Measurements from ENCODE around the gene PROK2. TPM values are rescaled to one million over a fixed set of nuclear protein-coding genes. Genes with fewer than 3 reads are reported as not detected.

The PROK2 gene
- total RNA-seq, 1 experiment from 2014 or later = 1.4 TPM

DNA sequence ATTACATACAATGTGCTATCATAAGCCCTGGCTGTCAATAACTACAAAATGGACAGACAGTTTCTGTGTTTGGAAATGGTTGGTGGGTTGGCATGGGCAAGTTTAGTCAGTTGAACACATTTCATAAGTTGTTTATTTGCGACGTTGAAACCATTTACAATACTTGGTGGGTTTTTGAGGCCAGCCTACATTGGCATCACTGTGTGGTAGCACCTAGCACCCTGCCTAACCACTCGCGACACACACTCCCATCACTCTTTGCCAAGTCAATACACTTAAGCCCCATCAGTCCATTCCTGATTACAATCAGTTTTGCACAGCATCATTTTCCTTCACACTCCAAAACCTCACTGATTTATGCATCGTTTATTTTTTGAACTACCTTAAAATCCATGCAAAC is 13.8 kb downstream of the PROK2 start:
- no peaks in the 10 kb centered on the region for H4K20me1 ChIP-seq (ENCODE audit: control insufficient read depth, insufficient read depth, insufficient read length)
- Mint-ChIP-seq H3K27ac (no peak overlapping the region), H3K9me3 (no peaks in the 10 kb centered on the region), H3K4me1 (peaks cover 35 to 39% of the 10 kb centered on the region in 2 experiments), H3K27me3 (ENCODE audit: low read depth) (peaks cover 2% of the 10 kb centered on the region), H3K4me3 (no peak overlapping the region), H3K36me3 (ENCODE audit: insufficient read depth in 1 of 3, low read depth in 3 of 3) (no peaks in the 10 kb centered on the region)
- H3K14ac ChIP-seq (ENCODE audit: insufficient read depth, low read length) = no peak overlapping the region
- no peak overlapping the region for H3K27ac ChIP-seq (ENCODE audit: insufficient read length, low read depth, low read length)
- H4K8ac ChIP-seq (replicated peaks; ENCODE audit: insufficient read length, low read depth, low read length) = no peak overlapping the region
- H2BK120ac ChIP-seq (ENCODE audit: low read depth, low read length, poor library complexity, severe bottlenecking) = no peak overlapping the region
- no peak overlapping the region for H3K56ac ChIP-seq (ENCODE audit: insufficient read length, low read depth, low read length)
- no peak overlapping the region for H2BK5ac ChIP-seq (ENCODE audit: insufficient read length, low read length)
- no peaks in the 10 kb centered on the region for H3K9me3 ChIP-seq (ENCODE audit: control insufficient read depth, low read depth, low read length)
- WGBS (ENCODE audit: extremely low coverage, insufficient read length, low lambda C conversion rate) = no CpG with 5 or more reads among the region's 5 CpGs
- no peak overlapping the region for H2BK15ac ChIP-seq (ENCODE audit: low read depth, low read length)
- no peak overlapping the region for H4K91ac ChIP-seq (ENCODE audit: insufficient read length, low read depth, low read length)
- peaks cover 7% of the 10 kb centered on the region for H3K4me1 ChIP-seq (ENCODE audit: insufficient read depth, low read length)
- H3K23me2 ChIP-seq (ENCODE audit: insufficient read length, low read depth, low read length, poor library complexity, severe bottlenecking) = no peaks in the 10 kb centered on the region
- H3T11ph ChIP-seq (ENCODE audit: low read length) = no peak overlapping the region
- H2BK12ac ChIP-seq (ENCODE audit: insufficient read length, low read depth, low read length) = no peak overlapping the region
- TF ChIP-seq, protein P1, sequence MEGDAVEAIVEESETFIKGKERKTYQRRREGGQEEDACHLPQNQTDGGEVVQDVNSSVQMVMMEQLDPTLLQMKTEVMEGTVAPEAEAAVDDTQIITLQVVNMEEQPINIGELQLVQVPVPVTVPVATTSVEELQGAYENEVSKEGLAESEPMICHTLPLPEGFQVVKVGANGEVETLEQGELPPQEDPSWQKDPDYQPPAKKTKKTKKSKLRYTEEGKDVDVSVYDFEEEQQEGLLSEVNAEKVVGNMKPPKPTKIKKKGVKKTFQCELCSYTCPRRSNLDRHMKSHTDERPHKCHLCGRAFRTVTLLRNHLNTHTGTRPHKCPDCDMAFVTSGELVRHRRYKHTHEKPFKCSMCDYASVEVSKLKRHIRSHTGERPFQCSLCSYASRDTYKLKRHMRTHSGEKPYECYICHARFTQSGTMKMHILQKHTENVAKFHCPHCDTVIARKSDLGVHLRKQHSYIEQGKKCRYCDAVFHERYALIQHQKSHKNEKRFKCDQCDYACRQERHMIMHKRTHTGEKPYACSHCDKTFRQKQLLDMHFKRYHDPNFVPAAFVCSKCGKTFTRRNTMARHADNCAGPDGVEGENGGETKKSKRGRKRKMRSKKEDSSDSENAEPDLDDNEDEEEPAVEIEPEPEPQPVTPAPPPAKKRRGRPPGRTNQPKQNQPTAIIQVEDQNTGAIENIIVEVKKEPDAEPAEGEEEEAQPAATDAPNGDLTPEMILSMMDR (conservative IDR thresholded peaks at IDR 0.05) = no peak
- H2AK5ac ChIP-seq (ENCODE audit: insufficient read length, low read length) = no peak overlapping the region
- H2BK20ac ChIP-seq (ENCODE audit: low read depth, low read length, poor library complexity, severe bottlenecking) = no peak overlapping the region
- no peak overlapping the region for H3K4ac ChIP-seq (ENCODE audit: low read depth, low read length)
- H3K18ac ChIP-seq (ENCODE audit: insufficient read length, low read depth, low read length) = no peak overlapping the region
- H3K4me2 ChIP-seq (ENCODE audit: insufficient read depth, insufficient read length, low read length) = no peak overlapping the region
- H3K23ac ChIP-seq (ENCODE audit: insufficient read length, low read depth, low read length) = no peak overlapping the region
- no peak overlapping the region for H3K9ac ChIP-seq (ENCODE audit: extremely low read depth, insufficient read length, low read length)
- DNase-seq = no peak
- no peak overlapping the region for H2AFZ ChIP-seq (ENCODE audit: low read length)
- H4K5ac ChIP-seq (ENCODE audit: insufficient read length, low read depth, low read length) = no peak overlapping the region
- H3K79me1 ChIP-seq (ENCODE audit: insufficient read depth, low read depth, low read length, poor library complexity, severe bottlenecking) = no peaks in the 10 kb centered on the region
- no peaks in the 10 kb centered on the region for H3K27me3 ChIP-seq (ENCODE audit: insufficient read depth, low read length)
- no peaks in the 10 kb centered on the region for H3K79me2 ChIP-seq (ENCODE audit: insufficient read depth, low read length)

Data from H9 (cell line).